Neural cell (in vitro differentiated cells): ENCODE measurements around the gene SF3B2. TPM values are rescaled to one million over a fixed set of nuclear protein-coding genes. Genes with fewer than 3 reads are reported as not detected.
"Not testable (repeated sequence)": the region's sequence is repeated elsewhere in the genome, so short reads cannot be mapped to it uniquely, and the experiment has no call there.

Experiments
- H2AFZ ChIP-seq: fragments of 200-600, 300-800 bp; sonication (generic), shearing (Covaris generic); 2 replicates; pipeline ENCODE4 v1.6.0; 2014; ENCODE audit warnings: low read depth, mild to moderate bottlenecking, antibody characterized with exemption, low read length, moderate library complexity
- H3F3A ChIP-seq: fragments of 200-600 bp; shearing (Covaris generic); 2 replicates; pipeline ENCODE4 v1.6.1; 2016; ENCODE audit warnings: mild to moderate bottlenecking, moderate library complexity, mixed read lengths, antibody characterized with exemption, low read length; ENCODE audit not compliant: insufficient read depth, poor library complexity, severe bottlenecking
- H3K27ac ChIP-seq: fragments of 200-600, 300-800 bp; sonication (generic), shearing (Covaris generic); 2 replicates; pipeline ENCODE4 v1.5.1; 2014; ENCODE audit warnings: mild to moderate bottlenecking, low read length, moderate library complexity
- H3K27me3 ChIP-seq: fragments of 300-800, 200-600 bp; sonication (generic), shearing (Covaris generic); 2 replicates; pipeline ENCODE4 v1.6.0; 2014; ENCODE audit warnings: mild to moderate bottlenecking, low read depth, low read length, moderate library complexity; ENCODE audit not compliant: insufficient read depth
- H3K36me3 ChIP-seq: fragments of 300-800, 200-600 bp; sonication (generic), shearing (Covaris generic); 2 replicates; pipeline ENCODE4 v1.5.1; 2014; ENCODE audit warnings: mild to moderate bottlenecking, antibody characterized with exemption, low read length, moderate library complexity; ENCODE audit not compliant: insufficient read depth
- H3K4me2 ChIP-seq: fragments of 300-800, 200-600 bp; sonication (generic), shearing (Covaris generic); 2 replicates; pipeline ENCODE4 v1.6.0; 2014; ENCODE audit warnings: mild to moderate bottlenecking, low read length
- H3K4me3 ChIP-seq: fragments of 300-800, 200-600 bp; sonication (generic), shearing (Covaris generic); 2 replicates; pipeline ENCODE4 v1.5.1; 2014; ENCODE audit warnings: mild to moderate bottlenecking, low read length, moderate library complexity
- H3K79me2 ChIP-seq: fragments of 200-600 bp; shearing (Covaris generic); replicated peaks from 2 replicates; pipeline ENCODE4 v1.6.0; 2014; ENCODE audit warnings: mild to moderate bottlenecking, low read length, moderate library complexity; ENCODE audit not compliant: insufficient read depth
- H3K9ac ChIP-seq: fragments of 300-800, 200-600 bp; sonication (generic), shearing (Covaris generic); 2 replicates; pipeline ENCODE4 v1.6.1; 2016; ENCODE audit warnings: mild to moderate bottlenecking, low read length, mixed read lengths
- H3K9me2 ChIP-seq: fragments of 200-600 bp; shearing (Covaris generic); 2 replicates; pipeline ENCODE4 v1.6.1; 2016; ENCODE audit warnings: mild to moderate bottlenecking, low read length, mixed read lengths; ENCODE audit not compliant: insufficient read depth
- H3K9me3 ChIP-seq: fragments of 200-600, 300-800 bp; sonication (generic), shearing (Covaris generic); 2 replicates; pipeline ENCODE4 v1.6.1; 2016; ENCODE audit warnings: mild to moderate bottlenecking, mixed run types, low read length, moderate library complexity, mixed read lengths
- H4K20me1 ChIP-seq: fragments of 200-600 bp; shearing (Covaris generic); 2 replicates; pipeline ENCODE4 v1.6.1; 2016; ENCODE audit warnings: mild to moderate bottlenecking, mixed run types; ENCODE audit not compliant: insufficient read depth
- EP300 ChIP-seq: fragments of 450-650 bp; conservative IDR thresholded peaks from 2 replicates; pipeline ENCODE4 v1.6.1; 2014; ENCODE audit warnings: antibody characterized with exemption, mild to moderate bottlenecking, moderate library complexity; ENCODE audit not compliant: poor library complexity, severe bottlenecking
- MXI1 ChIP-seq: fragments of 450-650 bp; conservative IDR thresholded peaks from 2 replicates; pipeline ENCODE4 v1.6.1; 2014; ENCODE audit warnings: antibody characterized with exemption, mild to moderate bottlenecking; ENCODE audit not compliant: poor library complexity, severe bottlenecking
- POLR2AphosphoS5 ChIP-seq: IDR thresholded peaks from 2 replicates; pipeline ENCODE4 v1.6.1; 2012
- REST ChIP-seq: IDR thresholded peaks from 2 replicates; pipeline ENCODE4 v1.6.1; 2012; ENCODE audit warnings: borderline replicate concordance
- polyA plus RNA-seq: library from polyadenylated mRNA; depleted of rRNA; stranded (reverse); fragments of >200 nt; gene quantifications from 2 replicates; pipeline ENCODE4 v1.2.3, GENCODE V29; 2014

The SF3B2 gene
- polyA plus RNA-seq, 1 donor from 2014 or later: 121 TPM

GRCh38 chr11:66089067-66089466, 36.9 kb downstream of the SF3B2 start:
- H3K4me3 ChIP-seq: peak overlapping the region; percentile 0
- no peak overlapping the region for H2AFZ ChIP-seq
- no peaks in the 10 kb centered on the region for H3K27me3 ChIP-seq
- TF ChIP-seq POLR2AphosphoS5: peak; percentile 77
- peak; percentile 91 for TF ChIP-seq EP300
- no peak for TF ChIP-seq MXI1
- no peaks in the 10 kb centered on the region for H3F3A ChIP-seq
- H4K20me1 ChIP-seq: no peaks in the 10 kb centered on the region
- no peaks in the 10 kb centered on the region for H3K9me3 ChIP-seq
- H3K36me3 ChIP-seq: no peaks in the 10 kb centered on the region
- no peak overlapping the region for H3K9ac ChIP-seq
- no peak overlapping the region for H3K4me2 ChIP-seq
- no peak overlapping the region for H3K27ac ChIP-seq
- no peaks in the 10 kb centered on the region for H3K9me2 ChIP-seq
- peaks cover 17% of the 10 kb centered on the region for H3K79me2 ChIP-seq

GRCh38 chr11:66090288-66090687, 38.1 kb downstream of the SF3B2 start:
- Histone ChIP-seq H2AFZ (no peak overlapping the region), H3F3A (no peaks in the 10 kb centered on the region), H3K4me2 (no peak overlapping the region), H3K9me2 (no peaks in the 10 kb centered on the region), H3K79me2 (peaks cover 12% of the 10 kb centered on the region), H3K9me3 (no peaks in the 10 kb centered on the region), H3K27ac (no peak overlapping the region), H4K20me1 (no peaks in the 10 kb centered on the region), H3K4me3 (no peak overlapping the region), H3K9ac (no peak overlapping the region), H3K27me3 (no peaks in the 10 kb centered on the region), H3K36me3 (no peaks in the 10 kb centered on the region)
- no peak for TF ChIP-seq REST

GRCh38 chr11:66092125-66092524, 40.0 kb downstream of the SF3B2 start:
- H3K9me2 ChIP-seq, H3K27me3 ChIP-seq, H3K27ac ChIP-seq, H3K36me3 ChIP-seq, H2AFZ ChIP-seq, H3K4me2 ChIP-seq, H4K20me1 ChIP-seq, H3K9ac ChIP-seq, H3K9me3 ChIP-seq, H3K4me3 ChIP-seq, H3F3A ChIP-seq, H3K79me2 ChIP-seq: not testable (repeated sequence)

- not testable (repeated sequence) for H3K9me3 ChIP-seq, H3K4me3 ChIP-seq, H3K4me2 ChIP-seq, H3K27me3 ChIP-seq, H2AFZ ChIP-seq, H3K36me3 ChIP-seq, H3K27ac ChIP-seq, H4K20me1 ChIP-seq, H3K79me2 ChIP-seq, H3K9me2 ChIP-seq, H3K9ac ChIP-seq, H3F3A ChIP-seq
These were observed 47.6 kb downstream of the SF3B2 start for GRCh38 chr11:66099746-66100145.
